HG03432 (cell line): ENCODE data around the gene COL1A1.
A peak's percentile ranks its signal among the peaks of the same experiment; 100 is the strongest.

Experiments
- ATAC-seq: cut with Tn5 transposase; IDR thresholded peaks from one replicate; pipeline ENCODE4 v1.9.1; 2021; ENCODE audit warnings: mild to moderate bottlenecking, moderate library complexity; ENCODE audit not compliant: unreplicated experiment

The COL1A1 gene

GRCh38 chr17:50174444-50174843 lies 27.0 kb downstream of the COL1A1 start:
- no peak for ATAC-seq

- no peak for ATAC-seq
Observed at GRCh38 chr17:50173335-50173941, 28.0 kb downstream of the COL1A1 start.

DNA sequence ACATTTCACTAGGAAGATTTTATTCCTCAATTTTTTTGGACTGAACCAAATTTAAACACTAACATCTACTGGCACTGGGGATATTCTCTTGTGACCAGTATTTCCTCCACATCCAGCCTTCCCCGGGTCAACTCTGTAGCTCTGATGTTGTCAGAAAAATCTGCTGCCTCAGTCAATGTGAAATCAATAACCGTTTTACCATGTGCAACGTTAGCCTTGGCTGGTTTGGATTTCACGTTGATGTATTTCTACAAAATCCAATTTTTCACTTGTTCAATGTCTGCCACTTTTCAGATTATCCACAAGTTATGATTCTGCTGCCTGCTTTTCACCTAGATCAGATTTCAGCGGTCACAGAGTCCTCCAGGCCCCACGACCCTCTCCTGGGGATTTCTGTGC lies 28.5 kb downstream of the COL1A1 start:
- ATAC-seq, result no peak

DNA sequence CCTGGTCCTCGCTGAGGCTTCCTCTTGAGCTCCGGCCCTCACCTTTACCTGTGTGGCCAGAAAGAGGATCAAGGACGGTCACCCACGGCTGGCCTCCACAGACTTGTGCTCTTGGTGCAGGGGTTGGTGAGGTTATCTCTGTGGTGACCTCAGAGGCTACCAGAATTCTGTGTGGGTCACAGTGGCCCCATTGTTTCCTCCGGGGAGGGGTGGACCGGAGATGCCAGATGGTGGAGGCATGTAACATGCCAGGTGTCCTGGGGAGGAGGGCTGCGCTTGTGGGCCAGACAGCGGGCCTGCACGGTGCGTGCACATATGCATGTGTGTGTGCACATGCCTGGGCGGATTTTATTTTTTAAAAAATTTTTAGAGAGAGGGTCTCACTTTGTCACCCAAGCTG lies 29.3 kb downstream of the COL1A1 start:
- ATAC-seq, result no peak

GRCh38 chr17:50171371-50172071 lies 29.9 kb downstream of the COL1A1 start:
- ATAC-seq, result no peak

GRCh38 chr17:50170662-50171370 lies 30.6 kb downstream of the COL1A1 start:
- peak; percentile 76 for ATAC-seq

GRCh38 chr17:50169881-50170459 lies 31.5 kb downstream of the COL1A1 start:
- ATAC-seq, result no peak

DNA sequence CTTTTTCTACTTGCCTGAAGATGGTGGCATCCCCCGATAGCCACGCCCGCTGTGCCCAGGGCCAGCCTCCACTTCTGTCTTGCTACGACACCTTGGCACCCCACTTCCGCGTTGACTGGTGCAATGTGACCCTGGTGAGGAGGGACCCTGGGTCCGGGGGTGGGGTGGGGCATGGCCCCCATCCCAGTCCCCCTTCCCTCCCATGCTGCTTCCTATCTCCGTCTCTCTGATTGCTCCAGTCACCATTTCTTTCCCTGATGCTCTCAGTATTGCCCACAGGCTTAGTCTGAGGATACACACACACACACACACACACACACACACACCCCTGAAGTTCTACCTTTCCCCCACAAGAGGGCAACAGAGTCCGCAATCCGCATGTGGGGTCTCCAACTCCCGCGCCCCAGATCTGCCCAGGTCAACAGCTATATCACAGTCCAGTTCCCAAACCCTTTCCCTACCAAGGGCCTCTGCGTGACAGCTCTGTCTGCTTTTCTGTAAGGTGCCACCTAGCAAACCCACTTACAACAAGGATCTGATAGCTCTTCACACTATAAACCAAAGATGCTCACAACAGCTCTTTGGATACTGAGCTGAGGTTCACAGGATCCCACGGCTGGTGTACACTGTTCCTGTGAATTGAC lies 32.2 kb downstream of the COL1A1 start:
- ATAC-seq, result no peak

DNA sequence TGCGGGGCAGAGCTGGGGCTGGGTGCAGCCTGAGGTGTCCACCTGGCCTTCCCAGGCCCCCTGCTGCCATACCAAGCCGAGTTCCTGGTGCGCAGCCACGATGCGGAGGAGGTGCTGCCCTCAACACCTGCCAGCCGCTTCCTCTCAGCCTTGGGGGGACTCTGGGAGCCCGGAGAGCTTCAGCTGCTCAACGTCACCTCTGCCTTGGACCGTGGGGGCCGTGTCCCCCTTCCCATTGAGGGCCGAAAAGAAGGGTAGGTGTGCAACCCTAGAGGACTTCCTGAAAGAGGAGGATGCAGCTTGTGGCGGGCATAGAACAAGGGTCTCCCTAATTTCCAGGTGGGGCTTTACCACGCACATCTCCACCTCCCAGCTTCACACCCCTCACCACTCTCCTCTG lies 33.1 kb downstream of the COL1A1 start:
- ATAC-seq, result no peak

DNA sequence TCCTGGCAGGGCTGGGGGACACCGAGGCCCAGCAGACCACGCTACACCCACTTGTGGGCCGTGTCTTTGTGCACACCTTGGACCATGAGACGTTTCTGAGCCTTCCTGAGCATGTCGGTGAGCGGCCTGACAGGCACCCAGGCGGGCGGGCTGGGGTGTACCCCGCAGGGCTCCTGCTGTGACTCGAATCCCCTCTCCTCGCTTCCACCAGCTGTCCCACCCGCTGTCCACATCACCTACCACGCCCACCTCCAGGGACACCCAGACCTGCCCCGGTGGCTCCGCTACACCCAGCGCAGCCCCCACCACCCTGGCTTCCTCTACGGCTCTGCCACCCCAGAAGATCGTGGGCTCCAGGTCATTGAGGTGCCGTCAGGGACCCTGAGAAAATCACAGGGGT lies 34.1 kb downstream of the COL1A1 start:
- no peak for ATAC-seq

DNA sequence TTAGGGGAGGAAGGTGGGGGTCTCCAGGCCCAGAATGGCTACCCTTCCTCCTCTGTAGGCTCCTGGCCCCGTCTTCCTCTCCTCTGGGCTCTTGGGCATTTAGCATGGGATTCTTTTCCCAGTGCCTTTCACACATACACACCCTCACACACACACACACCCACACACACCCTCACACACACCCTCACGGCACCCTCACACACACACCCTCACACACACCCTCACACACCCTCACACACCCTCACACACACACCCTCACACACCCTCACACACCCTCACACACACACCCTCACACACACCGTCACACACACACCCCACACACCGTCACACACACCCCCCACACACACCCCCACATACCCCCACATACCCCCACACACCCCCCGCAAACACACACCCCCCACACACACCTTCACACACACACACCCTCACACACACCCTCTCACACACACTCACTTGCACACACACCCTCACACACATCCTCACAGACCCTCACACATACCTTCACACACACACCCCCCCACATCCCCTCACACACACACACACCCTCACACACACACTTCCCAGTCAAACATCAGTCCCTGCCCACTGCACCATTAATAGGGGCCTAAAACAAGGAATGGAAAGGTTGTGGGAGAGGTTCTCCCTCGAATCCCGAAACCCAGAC lies 34.8 kb downstream of the COL1A1 start:
- ATAC-seq, result no peak

GRCh38 chr17:50165867-50166517 lies 35.4 kb downstream of the COL1A1 start, which contains the start of gene SGCA:
Gene SGCA (plus strand): TSS chr17:50166005. CDS start chr17:50166041, 36 bp downstream.
- no peak for ATAC-seq

- ATAC-seq, result no peak
Observed at GRCh38 chr17:50165466-50165865, 36.0 kb downstream of the COL1A1 start.

- no peak for ATAC-seq
Observed at GRCh38 chr17:50165066-50165465, 36.4 kb downstream of the COL1A1 start.

- ATAC-seq, result no peak
Observed at GRCh38 chr17:50164697-50164988, 36.8 kb downstream of the COL1A1 start.

DNA sequence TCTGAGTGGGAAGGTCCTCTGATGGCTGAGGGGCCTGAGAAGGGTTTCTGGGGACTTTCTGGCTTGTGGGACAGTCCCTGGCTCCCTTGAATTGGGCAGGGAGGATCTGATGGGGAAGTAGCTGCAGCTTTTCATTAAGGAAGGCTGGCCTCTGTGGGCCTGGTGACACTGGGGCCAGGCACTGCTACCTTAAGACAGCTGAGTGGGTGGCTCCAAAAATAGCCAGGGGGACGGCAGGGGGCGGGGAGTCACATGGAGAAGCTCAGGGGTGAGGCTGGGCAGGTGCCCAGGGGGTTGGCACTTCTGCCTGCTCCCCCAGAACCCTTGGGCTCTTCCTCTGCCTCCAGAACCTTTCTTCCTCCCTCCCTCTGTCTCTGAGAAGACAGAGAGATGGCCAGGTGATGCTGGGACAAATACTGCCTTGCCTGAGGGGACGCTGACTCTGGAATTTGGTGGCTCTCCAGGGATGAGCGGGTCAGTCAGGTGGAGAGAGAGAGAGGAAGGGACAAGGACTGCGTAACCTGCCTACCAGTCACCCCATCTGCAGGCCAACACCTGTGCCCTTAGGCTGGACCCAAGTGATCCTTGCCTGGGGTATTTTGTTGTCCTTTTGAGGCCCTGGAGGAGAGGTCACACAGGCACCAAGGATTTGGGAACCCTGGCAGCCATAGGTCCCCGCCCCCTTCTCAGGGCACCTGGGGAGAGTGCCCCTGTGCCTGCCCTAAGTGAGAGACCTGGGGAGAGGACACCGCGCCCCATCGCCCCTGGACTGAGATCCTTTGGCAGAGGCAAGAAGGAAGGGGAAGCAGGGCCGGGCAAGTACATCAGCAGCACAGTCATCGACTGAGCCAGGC lies 37.4 kb downstream of the COL1A1 start:
- peak; percentile 40 for ATAC-seq

DNA sequence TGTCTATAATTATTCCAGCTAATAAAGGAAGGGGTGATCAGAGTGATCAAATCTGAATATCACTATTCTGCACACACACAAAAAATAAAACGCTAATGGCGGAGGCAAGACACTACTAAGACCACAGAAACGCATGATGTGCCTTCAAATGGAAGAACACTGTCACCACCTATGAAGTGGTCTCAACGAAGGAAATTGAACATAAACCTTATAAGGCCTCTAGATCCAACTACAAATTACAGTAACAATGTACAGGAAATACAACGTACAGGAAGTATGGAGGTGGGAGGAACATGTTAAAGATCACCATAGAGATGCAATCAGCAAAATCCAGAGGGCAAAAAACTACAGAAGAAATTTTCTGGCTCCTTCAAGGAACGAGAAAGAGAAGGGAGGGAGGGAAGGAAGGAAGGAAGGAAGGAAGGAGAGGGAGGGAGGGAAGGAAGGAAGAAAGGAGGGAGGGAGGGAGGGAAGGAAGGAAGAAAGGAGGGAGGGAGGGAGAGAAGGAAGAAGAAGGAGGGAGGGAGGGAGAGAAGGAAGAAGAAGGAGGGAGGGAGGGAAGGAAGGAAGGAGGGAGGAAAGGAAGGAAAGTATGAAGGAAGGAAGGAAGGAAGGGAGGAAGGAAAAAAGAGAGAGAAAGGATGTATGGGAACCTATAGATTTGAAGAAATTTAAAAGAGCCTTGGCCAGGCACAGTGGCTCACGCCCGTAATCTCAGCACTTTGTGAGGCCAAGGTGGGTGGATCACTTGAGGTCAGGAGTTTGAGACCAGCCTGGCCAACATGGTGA lies 38.8 kb downstream of the COL1A1 start:
- ATAC-seq, result no peak

DNA sequence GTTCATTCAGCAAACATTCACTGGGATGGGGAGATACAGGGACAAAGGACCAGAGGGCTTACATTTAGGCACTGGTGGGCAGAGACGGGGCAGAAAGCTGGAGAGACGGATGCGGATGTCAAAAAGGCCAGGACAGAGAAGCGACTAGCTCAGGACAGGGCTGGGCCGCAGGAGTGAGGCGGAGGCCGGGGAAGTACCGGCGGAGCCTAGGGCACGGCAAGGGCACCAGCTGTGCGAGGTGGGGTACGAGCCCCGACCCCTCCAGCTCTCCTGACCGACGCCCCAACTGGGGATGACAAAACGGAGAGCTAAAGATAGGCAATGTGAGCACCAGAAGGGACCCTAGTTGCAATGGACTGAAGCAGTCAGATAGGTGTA lies 39.5 kb downstream of the COL1A1 start:
- no peak for ATAC-seq
